ENCODE data around the gene CYP46A1.

- no peak for TF ChIP-seq CTCF (IDR thresholded peaks at IDR 0.05)
- no peak for TF ChIP-seq POLR2AphosphoS5 (IDR thresholded peaks at IDR 0.05; ENCODE audit: low read depth, low read length)
- TF ChIP-seq SIN3A (IDR thresholded peaks at IDR 0.05; ENCODE audit: borderline replicate concordance, insufficient read depth, low read depth, low read length), result no peak
Observed at GRCh38 chr14:99671235-99672224, 12.6 kb upstream of the CYP46A1 start.

Data from Panc1 (cell line).